GM21526 (cell line): ENCODE results near the gene SYNRG.

Experiments
- ATAC-seq: cut with Tn5 transposase; IDR thresholded peaks from one replicate; pipeline ENCODE4 v1.9.1; 2021; ENCODE audit warnings: moderate library complexity; ENCODE audit not compliant: unreplicated experiment, low FRiP score

Gene SYNRG

GRCh38 chr17:37483311-37484039, 125.7 kb downstream of the SYNRG start:
- no peak for ATAC-seq

GRCh38 chr17:37481001-37481665, 128.1 kb downstream of the SYNRG start:
- ATAC-seq, result no peak

GRCh38 chr17:37480427-37480826, 128.8 kb downstream of the SYNRG start:
- no peak for ATAC-seq

GRCh38 chr17:37479025-37479424, 130.2 kb downstream of the SYNRG start:
- no peak for ATAC-seq

- ATAC-seq, result no peak
Observed at GRCh38 chr17:37478187-37478586, 131.0 kb downstream of the SYNRG start.

- no peak for ATAC-seq
Observed at GRCh38 chr17:37476431-37477120, 132.6 kb downstream of the SYNRG start.

GRCh38 chr17:37475731-37476420, 133.3 kb downstream of the SYNRG start:
- no peak for ATAC-seq

- no peak for ATAC-seq
Observed at GRCh38 chr17:37470181-37470580, 139.0 kb downstream of the SYNRG start.

GRCh38 chr17:37466471-37466870, 142.7 kb downstream of the SYNRG start:
- ATAC-seq, result no peak

- ATAC-seq, result no peak
Observed at GRCh38 chr17:37465069-37465616, 144.1 kb downstream of the SYNRG start.
